Measurements from ENCODE around the gene GREB1. TPM values are rescaled to one million over a fixed set of nuclear protein-coding genes. Genes with fewer than 3 reads are reported as not detected.
A peak's percentile ranks its signal among the peaks of the same experiment; 100 is the strongest.

GREB1 gene
- total RNA-seq, 4 donors from 2014 or later: 3.0 to 6.1 (median 4.3) TPM

DNA sequence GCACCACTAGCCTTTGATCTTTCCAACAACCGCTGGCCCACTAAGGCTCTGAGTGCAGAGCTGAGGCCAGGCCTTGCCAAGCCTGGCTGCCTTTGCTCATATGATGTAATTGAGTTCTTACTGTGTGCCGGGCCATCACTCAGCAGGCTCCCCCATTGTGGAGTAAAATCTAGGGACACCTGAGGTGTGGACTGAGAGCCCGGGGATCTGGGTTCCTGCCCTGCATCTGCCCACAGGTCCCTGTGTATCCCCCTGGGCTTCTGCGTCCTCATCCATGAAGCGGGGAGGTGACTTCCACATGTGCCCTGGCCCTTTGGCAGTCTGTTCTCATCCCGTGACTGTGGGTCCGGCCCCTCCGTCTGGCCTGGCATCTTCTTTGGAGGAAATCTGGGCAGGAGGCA lies 33.8 kb downstream of the GREB1 start:
- Histone ChIP-seq H3K4me1 (peaks cover 4% of the 10 kb centered on the region), H3K27ac (no peak overlapping the region), H3K27me3 (no peaks in the 10 kb centered on the region), H3K4me3 (no peak overlapping the region), H3K36me3 (no peaks in the 10 kb centered on the region), H3K9me3 (no peaks in the 10 kb centered on the region)
- DNase-seq (ENCODE audit: low spot score in 2 of 2): peak; percentile 50 to 69
- 85% methylated on average over 7 of the region's 8 CpGs for WGBS
- no peak for TF ChIP-seq EP300 (IDR thresholded peaks at IDR 0.05)
- TF ChIP-seq POLR2A (IDR thresholded peaks at IDR 0.05): no peak
- TF ChIP-seq POLR2AphosphoS5 (IDR thresholded peaks at IDR 0.05): no peak
- no peak for TF ChIP-seq CTCF (IDR thresholded peaks at IDR 0.05)

- H3K27me3 ChIP-seq: no peaks in the 10 kb centered on the region
- TF ChIP-seq EP300 (IDR thresholded peaks at IDR 0.05) (no peak), POLR2A (IDR thresholded peaks at IDR 0.05) (no peak), CTCF (IDR thresholded peaks at IDR 0.05) (no peak), POLR2AphosphoS5 (IDR thresholded peaks at IDR 0.05) (no peak)
- no peaks in the 10 kb centered on the region for H3K36me3 ChIP-seq
- 70% methylated on average over 10 of the region's 10 CpGs for WGBS
- no peaks in the 10 kb centered on the region for H3K9me3 ChIP-seq
- peaks cover 4% of the 10 kb centered on the region for H3K4me1 ChIP-seq
- no peak overlapping the region for H3K4me3 ChIP-seq
- peak; percentile 12 to 29 for DNase-seq (ENCODE audit: low spot score in 2 of 2)
- H3K27ac ChIP-seq: no peak overlapping the region
Measured at GRCh38 chr2:11568436-11568835, 34.6 kb downstream of the GREB1 start.

DNA sequence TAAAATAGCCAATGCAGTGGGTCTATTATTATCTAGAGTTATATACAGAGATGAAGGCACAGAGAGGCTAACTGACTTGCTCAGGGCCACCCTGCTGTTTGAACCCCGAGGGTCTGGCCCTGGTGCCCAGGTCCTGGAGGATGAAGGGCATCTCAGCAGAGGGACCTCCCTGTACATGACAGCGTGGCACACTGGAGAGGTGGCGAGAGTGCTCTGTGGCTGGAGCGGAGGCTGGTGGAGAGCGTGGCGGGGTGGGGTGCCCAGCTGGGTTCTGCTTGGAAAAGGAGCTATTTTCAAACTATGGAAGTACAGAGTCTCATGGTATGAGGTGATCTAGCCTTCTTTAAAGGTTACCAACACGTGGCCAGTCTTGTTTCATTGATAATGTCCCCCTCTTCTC lies 35.8 kb downstream of the GREB1 start:
- TF ChIP-seq POLR2AphosphoS5 (IDR thresholded peaks at IDR 0.05) (no peak), POLR2A (IDR thresholded peaks at IDR 0.05) (no peak), EP300 (IDR thresholded peaks at IDR 0.05) (no peak), CTCF (IDR thresholded peaks at IDR 0.05) (no peak)
- H3K9me3 ChIP-seq: no peaks in the 10 kb centered on the region
- no peak overlapping the region for H3K4me3 ChIP-seq
- DNase-seq (ENCODE audit: low spot score in 2 of 2): peak; percentile 21 to 42
- 91% methylated on average over 7 of the region's 7 CpGs for WGBS
- no peaks in the 10 kb centered on the region for H3K27me3 ChIP-seq
- no peak overlapping the region for H3K27ac ChIP-seq
- H3K36me3 ChIP-seq: no peaks in the 10 kb centered on the region
- peaks cover 4% of the 10 kb centered on the region for H3K4me1 ChIP-seq

- WGBS: 46% methylated on average over 7 of the region's 7 CpGs
- DNase-seq (ENCODE audit: low spot score in 2 of 2): peak; percentile 26 to 42
- no peak for TF ChIP-seq POLR2AphosphoS5 (IDR thresholded peaks at IDR 0.05)
- TF ChIP-seq POLR2A (IDR thresholded peaks at IDR 0.05): no peak
- no peak for TF ChIP-seq CTCF (IDR thresholded peaks at IDR 0.05)
- no peak for TF ChIP-seq EP300 (IDR thresholded peaks at IDR 0.05)
Measured at GRCh38 chr2:11571170-11571569, 37.3 kb downstream of the GREB1 start.

DNA sequence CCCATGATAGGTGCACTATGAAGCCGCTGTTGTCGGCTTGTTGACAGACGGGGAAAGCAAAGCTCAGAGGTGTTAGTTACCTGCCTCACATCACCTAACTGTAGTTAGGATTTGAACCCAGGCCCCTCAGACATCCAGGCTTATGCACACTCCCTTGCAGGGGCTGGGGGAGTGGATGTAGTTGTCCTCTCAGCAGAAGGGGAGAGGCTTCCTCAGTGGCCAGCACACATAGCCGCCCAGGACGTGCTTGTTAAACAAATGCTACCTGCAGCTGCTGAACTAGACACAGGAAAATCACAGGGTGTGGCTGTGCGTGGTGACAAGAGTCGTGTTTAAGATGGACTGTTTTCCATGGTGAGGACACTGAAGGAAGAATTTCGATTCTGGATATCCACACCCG lies 39.2 kb downstream of the GREB1 start:
- no peak for TF ChIP-seq CTCF (IDR thresholded peaks at IDR 0.05)
- no peak for TF ChIP-seq POLR2A (IDR thresholded peaks at IDR 0.05)
- TF ChIP-seq POLR2AphosphoS5 (IDR thresholded peaks at IDR 0.05): no peak
- no peak for TF ChIP-seq EP300 (IDR thresholded peaks at IDR 0.05)
- H3K9me3 ChIP-seq: no peaks in the 10 kb centered on the region
- no peak for DNase-seq (ENCODE audit: low spot score in 2 of 2)
- WGBS: 87% methylated on average over 9 of the region's 9 CpGs
- H3K4me3 ChIP-seq: no peak overlapping the region
- H3K36me3 ChIP-seq: no peaks in the 10 kb centered on the region
- H3K27ac ChIP-seq: no peak overlapping the region
- H3K4me1 ChIP-seq: peaks cover 4% of the 10 kb centered on the region
- no peaks in the 10 kb centered on the region for H3K27me3 ChIP-seq

More at GRCh38 chr2:11571170-11571569, 37.3 kb downstream of the GREB1 start:
- Histone ChIP-seq H3K27me3 (no peaks in the 10 kb centered on the region), H3K36me3 (no peaks in the 10 kb centered on the region), H3K9me3 (no peaks in the 10 kb centered on the region), H3K4me3 (no peak overlapping the region), H3K27ac (peak overlapping the region; percentile 49), H3K4me1 (peaks cover 4% of the 10 kb centered on the region)
